GM18526 (cell line): ENCODE measurements around the gene GLRX3.

Experiments used
- POLR2A ChIP-seq: IDR thresholded peaks from 3 replicates; pipeline ENCODE4 v1.6.1; 2011; ENCODE audit not compliant: insufficient read length; ENCODE audit errors: extremely low read depth

Gene GLRX3

GRCh38 chr10:130174328-130174727 is 38.1 kb downstream of the GLRX3 start:
- TF ChIP-seq POLR2A: no peak

- TF ChIP-seq POLR2A: no peak
These were observed 38.9 kb downstream of the GLRX3 start for GRCh38 chr10:130175074-130175473.

GRCh38 chr10:130177250-130177649 is 41.1 kb downstream of the GLRX3 start:
- no peak for TF ChIP-seq POLR2A

GRCh38 chr10:130179640-130180039 is 43.4 kb downstream of the GLRX3 start:
- no peak for TF ChIP-seq POLR2A

- no peak for TF ChIP-seq POLR2A
These were observed 44.2 kb downstream of the GLRX3 start for GRCh38 chr10:130180416-130180815.

- TF ChIP-seq POLR2A: no peak
These were observed 45.7 kb downstream of the GLRX3 start for GRCh38 chr10:130181858-130182257.

GRCh38 chr10:130185591-130185990 is 49.4 kb downstream of the GLRX3 start:
- TF ChIP-seq POLR2A: no peak

GRCh38 chr10:130188195-130189175 is 52.3 kb downstream of the GLRX3 start:
- no peak for TF ChIP-seq POLR2A

- no peak for TF ChIP-seq POLR2A
These were observed 53.4 kb downstream of the GLRX3 start for GRCh38 chr10:130189608-130190054.

- TF ChIP-seq POLR2A: no peak
These were observed 54.0 kb downstream of the GLRX3 start for GRCh38 chr10:130190055-130190736.

- TF ChIP-seq POLR2A: no peak
These were observed 54.5 kb downstream of the GLRX3 start for GRCh38 chr10:130190737-130191115.

GRCh38 chr10:130191380-130191779 is 55.2 kb downstream of the GLRX3 start:
- TF ChIP-seq POLR2A: no peak

GRCh38 chr10:130192276-130192848 is 56.2 kb downstream of the GLRX3 start:
- TF ChIP-seq POLR2A: no peak

GRCh38 chr10:130193033-130193432 is 56.8 kb downstream of the GLRX3 start:
- TF ChIP-seq POLR2A: no peak

GRCh38 chr10:130193493-130194193 is 57.5 kb downstream of the GLRX3 start:
- TF ChIP-seq POLR2A: no peak
